NK-92 (cell line): ENCODE results near the gene ACSM5.

Source experiments
- DNase-seq: peaks from one replicate; lab custom pipeline; 2025; ENCODE audit not compliant: unreplicated experiment; lab: John Stamatoyannopoulos, UW

Gene ACSM5

GRCh38 chr16:20409398-20410120 is at the start of gene ACSM5:
TSS of gene ACSM5 (plus strand) at chr16:20409534. CDS start at chr16:20411485, 1,951 bp downstream.
- DNase-seq: no peak

- no peak for DNase-seq
Observed at GRCh38 chr16:20359997-20360396, 49.3 kb upstream of the ACSM5 start.

GRCh38 chr16:20363191-20363590 is 46.1 kb upstream of the ACSM5 start:
- no peak for DNase-seq

GRCh38 chr16:20364051-20364450 is 45.3 kb upstream of the ACSM5 start:
- no peak for DNase-seq

GRCh38 chr16:20369452-20370054 is 39.8 kb upstream of the ACSM5 start:
- no peak for DNase-seq

- no peak for DNase-seq
Observed at GRCh38 chr16:20372701-20373100, 36.6 kb upstream of the ACSM5 start.

- DNase-seq: no peak
Observed at GRCh38 chr16:20377181-20377580, 32.2 kb upstream of the ACSM5 start.

GRCh38 chr16:20380782-20381181 is 28.6 kb upstream of the ACSM5 start:
- no peak for DNase-seq

- no peak for DNase-seq
Observed at GRCh38 chr16:20382202-20382948, 27.0 kb upstream of the ACSM5 start.

- no peak for DNase-seq
Observed at GRCh38 chr16:20383106-20384029, 26.0 kb upstream of the ACSM5 start.

- DNase-seq: no peak
Observed at GRCh38 chr16:20385844-20386832, 23.2 kb upstream of the ACSM5 start.

- no peak for DNase-seq
Observed at GRCh38 chr16:20387978-20388377, 21.4 kb upstream of the ACSM5 start.

- DNase-seq: no peak
Observed at GRCh38 chr16:20388854-20389253, 20.5 kb upstream of the ACSM5 start.

- no peak for DNase-seq
Observed at GRCh38 chr16:20391045-20391444, 18.3 kb upstream of the ACSM5 start.

GRCh38 chr16:20393801-20394577 is 15.3 kb upstream of the ACSM5 start:
- no peak for DNase-seq

GRCh38 chr16:20395946-20396345 is 13.4 kb upstream of the ACSM5 start:
- DNase-seq: no peak

GRCh38 chr16:20396846-20397467 is 12.4 kb upstream of the ACSM5 start:
- DNase-seq: no peak

GRCh38 chr16:20397468-20398074 is 11.8 kb upstream of the ACSM5 start:
- DNase-seq: no peak
